ENCODE measurements around the gene NTF3. TPM values are rescaled to one million over a fixed set of nuclear protein-coding genes. Genes with fewer than 3 reads are reported as not detected.

NTF3 gene
- polyA plus RNA-seq, 3 donors = not detected

DNA sequence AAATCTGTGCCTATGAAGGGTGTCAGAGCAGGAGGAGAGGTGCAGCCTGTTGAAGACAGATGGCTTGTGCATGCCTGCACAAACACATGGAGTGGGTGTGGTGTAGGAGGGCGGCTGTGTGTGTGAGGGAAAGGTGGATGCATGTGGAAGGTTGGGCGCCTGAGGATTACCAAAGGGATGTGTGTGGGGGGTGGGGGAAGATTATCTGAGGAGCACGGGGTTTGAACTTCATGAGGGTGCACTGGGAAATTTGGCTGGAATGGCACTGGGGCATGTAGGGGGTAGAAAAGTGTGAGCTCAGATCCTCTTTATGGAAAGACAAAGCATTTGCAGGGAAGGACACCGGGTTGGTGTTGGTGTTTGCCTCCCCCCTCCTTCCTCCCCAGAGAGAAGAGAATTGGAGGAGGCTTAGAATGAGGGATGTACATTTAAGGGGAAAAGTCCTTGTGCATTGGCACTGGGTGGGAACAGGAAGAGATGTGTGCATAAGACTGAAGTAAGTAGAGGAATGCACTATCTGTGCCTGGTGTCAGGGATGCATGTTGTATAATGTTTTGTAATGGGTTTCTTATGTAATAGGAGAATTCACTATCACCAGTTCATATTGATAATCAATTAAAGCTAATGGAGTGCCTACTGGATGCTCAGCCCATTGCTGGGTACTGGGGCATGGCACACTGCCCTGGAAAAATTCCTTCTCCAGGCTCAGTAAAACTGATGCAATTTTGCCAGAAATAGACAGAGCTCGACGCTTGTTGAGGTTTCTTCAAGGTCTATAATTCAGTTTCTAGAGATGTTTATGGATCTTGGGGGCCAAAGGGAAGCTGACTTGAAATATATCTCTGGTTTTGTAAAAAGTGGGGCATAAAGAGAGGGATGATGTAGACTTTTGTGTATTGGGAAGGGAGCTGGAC lies 3.0 kb downstream of the NTF3 start:
- Histone ChIP-seq H3K9me3 (replicated peaks in 1 of 2; ENCODE audit: control insufficient read depth in 1 of 2, insufficient read depth in 1 of 2, low read length in 2 of 2) (peaks cover 0 to 22% of the 10 kb centered on the region in 2 donors), H3K4me3 (replicated peaks in 1 of 3; ENCODE audit: low read depth in 2 of 3, low read length in 3 of 3) (no peak overlapping the region), H4K20me1 (ENCODE audit: insufficient read depth, low read length) (no peaks in the 10 kb centered on the region), H3K36me3 (replicated peaks in 1 of 2; ENCODE audit: control insufficient read depth in 1 of 2, insufficient read depth in 2 of 2, low read length in 2 of 2) (no peaks in the 10 kb centered on the region), H3K27me3 (ENCODE audit: control insufficient read depth in 2 of 2, insufficient read depth in 2 of 2, low read length in 2 of 2) (peaks cover 87 to 100% of the 10 kb centered on the region in 2 donors), H2AFZ (ENCODE audit: insufficient read depth, low read depth, low read length, poor library complexity, severe bottlenecking) (no peak overlapping the region), H3K9ac (ENCODE audit: insufficient read depth, low read length, poor library complexity, severe bottlenecking) (no peak overlapping the region), H3K4me2 (replicated peaks; ENCODE audit: extremely low read depth, low read length, poor library complexity, severe bottlenecking) (no peak overlapping the region), H3K4me1 (ENCODE audit: control insufficient read depth in 1 of 2, insufficient read depth in 2 of 2, low read length in 2 of 2) (no peaks in the 10 kb centered on the region), H3K27ac (ENCODE audit: low read depth in 1 of 2, low read length in 2 of 2) (no peak overlapping the region), H3K79me2 (ENCODE audit: insufficient read depth, low read length) (no peaks in the 10 kb centered on the region)
- Mint-ChIP-seq H3K36me3 (peaks cover 0 to 11% of the 10 kb centered on the region in 2 donors), H3K4me1 (peaks cover 15% of the 10 kb centered on the region), H3K4me3 (no peak overlapping the region), H3K27me3 (ENCODE audit: low read depth in 3 of 3) (peaks cover 24 to 63% (median 57%) of the 10 kb centered on the region in 3 donors), H3K27ac (no peak overlapping the region), H3K9me3 (peaks cover 0 to 8% (median 5%) of the 10 kb centered on the region in 7 donors)
- no peak for TF ChIP-seq CTCF (IDR thresholded peaks at IDR 0.05)
- intact Hi-C loops (cut with micrococcal nuclease) = no loop called here
- DNase-seq = no peak
- WGBS (ENCODE audit: insufficient coverage) = 89% methylated on average over 5 of the region's 6 CpGs

DNA sequence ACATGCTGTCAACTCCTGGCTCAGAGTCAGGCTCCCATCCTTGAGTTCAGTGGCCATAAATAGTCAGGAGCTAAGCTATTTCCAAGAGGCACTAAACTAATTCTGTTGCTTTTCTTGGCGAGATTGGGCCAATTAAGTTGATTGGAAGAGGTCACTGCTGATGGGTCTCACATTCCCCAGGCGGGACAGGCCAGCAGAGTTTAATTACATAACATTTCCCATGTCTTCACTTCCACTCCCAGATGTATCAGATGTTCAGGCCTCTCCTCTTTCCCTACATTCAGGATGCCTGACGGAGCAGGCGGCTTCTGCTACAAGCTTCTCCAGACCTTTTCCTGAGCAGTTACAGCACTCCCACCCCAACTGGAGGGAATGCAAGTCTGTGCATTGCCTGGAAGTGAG lies 5.3 kb downstream of the NTF3 start:
- no peak overlapping the region for H3K27ac ChIP-seq (ENCODE audit: low read depth in 1 of 2, low read length in 2 of 2)
- 93% methylated on average over 2 of the region's 4 CpGs for WGBS (ENCODE audit: insufficient coverage)
- no peak overlapping the region for H3K4me2 ChIP-seq (replicated peaks; ENCODE audit: extremely low read depth, low read length, poor library complexity, severe bottlenecking)
- peaks cover 0 to 8% of the 10 kb centered on the region in 2 donors for H3K9me3 ChIP-seq (replicated peaks in 1 of 2; ENCODE audit: control insufficient read depth in 1 of 2, insufficient read depth in 1 of 2, low read length in 2 of 2)
- no peak overlapping the region for H3K9ac ChIP-seq (ENCODE audit: insufficient read depth, low read length, poor library complexity, severe bottlenecking)
- H3K4me3 Mint-ChIP-seq = peak overlapping the region in 1 of 2 donors; percentile 43
- peaks cover 66 to 78% of the 10 kb centered on the region in 2 donors for H3K27me3 ChIP-seq (ENCODE audit: control insufficient read depth in 2 of 2, insufficient read depth in 2 of 2, low read length in 2 of 2)
- no peaks in the 10 kb centered on the region for H3K79me2 ChIP-seq (ENCODE audit: insufficient read depth, low read length)
- TF ChIP-seq CTCF (IDR thresholded peaks at IDR 0.05) = no peak
- H3K36me3 Mint-ChIP-seq = peaks cover 0 to 2% of the 10 kb centered on the region in 2 donors
- H3K27ac Mint-ChIP-seq = no peak overlapping the region
- peaks cover 0 to 6% (median 2%) of the 10 kb centered on the region in 7 donors for H3K9me3 Mint-ChIP-seq
- intact Hi-C loops (cut with micrococcal nuclease) = no loop called here
- no peak for DNase-seq
- H3K4me3 ChIP-seq (replicated peaks in 1 of 3; ENCODE audit: low read depth in 2 of 3, low read length in 3 of 3) = no peak overlapping the region
- H3K4me1 Mint-ChIP-seq = peaks cover 12% of the 10 kb centered on the region
- H2AFZ ChIP-seq (ENCODE audit: insufficient read depth, low read depth, low read length, poor library complexity, severe bottlenecking) = no peak overlapping the region
- H3K4me1 ChIP-seq (ENCODE audit: control insufficient read depth in 1 of 2, insufficient read depth in 2 of 2, low read length in 2 of 2) = peaks cover 0 to 12% of the 10 kb centered on the region in 2 donors
- no peaks in the 10 kb centered on the region for H3K36me3 ChIP-seq (replicated peaks in 1 of 2; ENCODE audit: control insufficient read depth in 1 of 2, insufficient read depth in 2 of 2, low read length in 2 of 2)
- H3K27me3 Mint-ChIP-seq (ENCODE audit: low read depth in 3 of 3) = peaks cover 12 to 42% (median 42%) of the 10 kb centered on the region in 3 donors
- no peaks in the 10 kb centered on the region for H4K20me1 ChIP-seq (ENCODE audit: insufficient read depth, low read length)

Measured in CD14-positive monocyte (primary cell).